ENCODE data around the gene PCDHGB3. TPM values are rescaled to one million over a fixed set of nuclear protein-coding genes. Genes with fewer than 3 reads are reported as not detected.

Gene PCDHGB3
- total and polyA plus RNA-seq, 3 donors from 2014 or later = 0.74 to 17.1 (median 11.3) TPM

- no peak for DNase-seq
- no peaks in the 10 kb centered on the region for H3K36me3 ChIP-seq (ENCODE audit: low read depth, missing control alignments)
- H3K4me1 ChIP-seq = no peaks in the 10 kb centered on the region
- TF ChIP-seq CTCF (IDR thresholded peaks at IDR 0.05) = no peak
- TF ChIP-seq POLR2A (IDR thresholded peaks at IDR 0.05) = no peak
- H3K27ac ChIP-seq = no peak overlapping the region
- no peaks in the 10 kb centered on the region for H3K27me3 ChIP-seq
- intact Hi-C loops (cut with DNase I; ENCODE audit: low total_unique reads) = no loop called here
- H3K9me3 ChIP-seq = no peaks in the 10 kb centered on the region
- 29% methylated on average over 6 to 28 of the region's 36 CpGs for WGBS, 2 donors
- H3K4me3 ChIP-seq = no peak overlapping the region
Measured at GRCh38 chr5:141351591-141351990, 18.5 kb upstream of the PCDHGB3 start.

GRCh38 chr5:141354900-141355469 is 15.1 kb upstream of the PCDHGB3 start, which contains the start of gene PCDHGA4:
Gene PCDHGA4 (plus strand): TSS chr5:141355021. CDS start chr5:141355108, 87 bp downstream.
- no peaks in the 10 kb centered on the region for H3K4me1 ChIP-seq
- TF ChIP-seq POLR2A (IDR thresholded peaks at IDR 0.05) = no peak
- peak in 2 of 3 experiments; percentile 38 to 51 for TF ChIP-seq CTCF (IDR thresholded peaks at IDR 0.05)
- no peak within 1 kb of the TSS for H3K27ac ChIP-seq
- peak within 1 kb of the TSS in 1 of 2 donors; percentile 36 for H3K4me3 ChIP-seq
- H3K27me3 ChIP-seq = no peaks in the 10 kb centered on the region
- WGBS, 2 donors = 11% methylated on average over 25 to 29 of the region's 29 CpGs
- intact Hi-C loops (cut with DNase I; ENCODE audit: low total_unique reads) = no loop called here
- H3K36me3 ChIP-seq (ENCODE audit: low read depth, missing control alignments) = no peaks in the 10 kb centered on the region
- DNase-seq = no peak
- H3K9me3 ChIP-seq = no peaks in the 10 kb centered on the region

- DNase-seq = no peak
Measured at GRCh38 chr5:141355641-141356040, 14.4 kb upstream of the PCDHGB3 start.

DNA sequence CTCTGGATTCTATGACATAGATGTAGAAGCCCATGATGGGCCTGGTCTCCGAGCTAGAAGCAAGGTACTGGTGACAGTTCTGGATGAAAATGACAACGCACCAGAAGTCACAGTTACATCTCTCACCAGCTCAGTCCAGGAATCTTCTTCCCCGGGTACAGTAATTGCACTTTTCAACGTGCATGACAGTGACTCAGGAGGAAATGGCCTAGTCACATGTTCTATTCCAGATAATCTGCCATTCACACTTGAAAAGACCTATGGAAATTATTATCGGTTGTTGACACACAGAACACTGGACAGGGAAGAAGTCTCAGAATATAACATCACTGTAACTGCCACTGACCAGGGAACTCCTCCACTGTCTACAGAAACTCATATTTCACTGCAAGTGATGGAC is 13.9 kb upstream of the PCDHGB3 start:
- WGBS, 2 donors = 39 to 56% methylated on average over 5 of the region's 5 CpGs
- Histone ChIP-seq H3K27me3 (no peaks in the 10 kb centered on the region), H3K9me3 (no peaks in the 10 kb centered on the region), H3K4me1 (no peaks in the 10 kb centered on the region), H3K36me3 (ENCODE audit: low read depth, missing control alignments) (no peaks in the 10 kb centered on the region), H3K4me3 (no peak overlapping the region), H3K27ac (no peak overlapping the region)
- DNase-seq = no peak
- intact Hi-C loops (cut with DNase I; ENCODE audit: low total_unique reads) = no loop called here
- TF ChIP-seq CTCF (IDR thresholded peaks at IDR 0.05) (no peak), POLR2A (IDR thresholded peaks at IDR 0.05) (no peak)

More at GRCh38 chr5:141355641-141356040, 14.4 kb upstream of the PCDHGB3 start:
- no peaks in the 10 kb centered on the region for H3K4me1 ChIP-seq
- TF ChIP-seq CTCF (IDR thresholded peaks at IDR 0.05) (no peak), POLR2A (IDR thresholded peaks at IDR 0.05) (no peak)
- no peak overlapping the region for H3K27ac ChIP-seq
- 23 to 41% methylated on average over 22 to 24 of the region's 24 CpGs for WGBS, 2 donors
- no peaks in the 10 kb centered on the region for H3K36me3 ChIP-seq (ENCODE audit: low read depth, missing control alignments)
- no peaks in the 10 kb centered on the region for H3K9me3 ChIP-seq
- H3K27me3 ChIP-seq = no peaks in the 10 kb centered on the region
- no peak overlapping the region for H3K4me3 ChIP-seq
- intact Hi-C loops (cut with DNase I; ENCODE audit: low total_unique reads) = no loop called here

GRCh38 chr5:141356950-141357349 is 13.1 kb upstream of the PCDHGB3 start:
- no peak for DNase-seq
- intact Hi-C loops (cut with DNase I; ENCODE audit: low total_unique reads) = no loop called here

More at GRCh38 chr5:141356950-141357349, 13.1 kb upstream of the PCDHGB3 start:
- TF ChIP-seq CTCF (IDR thresholded peaks at IDR 0.05) = no peak
- no peak for TF ChIP-seq POLR2A (IDR thresholded peaks at IDR 0.05)
- WGBS, 2 donors = 34 to 72% methylated on average over 3 to 13 of the region's 19 CpGs
- Histone ChIP-seq H3K27me3 (no peaks in the 10 kb centered on the region), H3K4me3 (no peak overlapping the region), H3K27ac (no peak overlapping the region), H3K9me3 (no peaks in the 10 kb centered on the region), H3K36me3 (ENCODE audit: low read depth, missing control alignments) (no peaks in the 10 kb centered on the region), H3K4me1 (no peaks in the 10 kb centered on the region)
